AG09309 (cell line): ENCODE measurements around the gene SEPTIN3.

ENCODE experiments used
- DNase-seq: peaks from one replicate; pipeline ENCODE4 v3.0.0-alpha.2; 2010; ENCODE audit warnings: low read depth
- H3K4me3 ChIP-seq: 2 replicates; pipeline ENCODE4 v1.5.1; 2011; ENCODE audit warnings: mild to moderate bottlenecking, low read depth, low read length, moderate library complexity; ENCODE audit not compliant: control insufficient read depth
- TF ChIP-seq, protein P1 (sequence below): IDR thresholded peaks from 2 replicates; pipeline ENCODE4 v1.5.1; 2011; ENCODE audit warnings: mild to moderate bottlenecking, low read depth, low read length, inconsistent platforms; ENCODE audit not compliant: insufficient read depth, control insufficient read depth; ENCODE audit errors: missing control alignments

The SEPTIN3 gene

DNA sequence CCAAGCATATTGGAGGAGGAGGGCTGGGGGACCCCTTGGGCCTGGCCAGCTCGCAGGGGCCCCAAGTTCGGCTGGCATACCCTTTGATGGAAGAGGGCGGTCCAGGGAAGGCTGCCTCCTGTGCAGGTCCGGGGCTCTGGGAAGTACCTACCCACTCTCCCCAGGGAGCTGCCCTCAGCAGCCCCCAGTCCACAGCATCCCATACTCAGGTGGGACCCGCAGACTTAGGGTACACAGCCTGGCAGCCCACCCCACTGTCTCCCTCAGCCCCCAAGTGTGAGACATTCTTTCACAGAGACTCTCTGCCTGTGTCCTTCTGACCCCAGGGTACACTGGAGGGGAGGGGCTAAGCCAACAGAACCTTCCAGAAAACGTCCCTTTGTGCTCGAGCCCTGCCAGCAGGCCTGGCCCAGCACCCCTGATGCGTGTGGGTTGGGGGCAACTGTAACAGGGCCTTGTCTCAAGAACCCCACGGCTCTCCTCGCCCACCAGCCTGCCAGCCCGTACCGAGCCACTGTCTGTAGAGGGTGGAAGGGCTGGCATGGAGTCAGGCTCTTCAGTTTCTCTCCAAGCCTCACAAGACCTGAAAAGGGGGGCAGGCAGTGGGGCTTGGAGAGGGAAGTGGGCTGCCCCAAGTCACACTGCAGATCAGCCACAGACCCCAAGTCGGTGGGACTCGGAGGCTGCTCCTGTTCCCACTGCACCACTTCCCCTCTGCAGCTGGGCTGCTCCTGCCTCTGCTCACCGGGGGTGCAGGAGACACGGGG lies 35.6 kb upstream of the SEPTIN3 start:
- no peak overlapping the region for H3K4me3 ChIP-seq
- TF ChIP-seq, protein P1, sequence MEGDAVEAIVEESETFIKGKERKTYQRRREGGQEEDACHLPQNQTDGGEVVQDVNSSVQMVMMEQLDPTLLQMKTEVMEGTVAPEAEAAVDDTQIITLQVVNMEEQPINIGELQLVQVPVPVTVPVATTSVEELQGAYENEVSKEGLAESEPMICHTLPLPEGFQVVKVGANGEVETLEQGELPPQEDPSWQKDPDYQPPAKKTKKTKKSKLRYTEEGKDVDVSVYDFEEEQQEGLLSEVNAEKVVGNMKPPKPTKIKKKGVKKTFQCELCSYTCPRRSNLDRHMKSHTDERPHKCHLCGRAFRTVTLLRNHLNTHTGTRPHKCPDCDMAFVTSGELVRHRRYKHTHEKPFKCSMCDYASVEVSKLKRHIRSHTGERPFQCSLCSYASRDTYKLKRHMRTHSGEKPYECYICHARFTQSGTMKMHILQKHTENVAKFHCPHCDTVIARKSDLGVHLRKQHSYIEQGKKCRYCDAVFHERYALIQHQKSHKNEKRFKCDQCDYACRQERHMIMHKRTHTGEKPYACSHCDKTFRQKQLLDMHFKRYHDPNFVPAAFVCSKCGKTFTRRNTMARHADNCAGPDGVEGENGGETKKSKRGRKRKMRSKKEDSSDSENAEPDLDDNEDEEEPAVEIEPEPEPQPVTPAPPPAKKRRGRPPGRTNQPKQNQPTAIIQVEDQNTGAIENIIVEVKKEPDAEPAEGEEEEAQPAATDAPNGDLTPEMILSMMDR = no peak

DNA sequence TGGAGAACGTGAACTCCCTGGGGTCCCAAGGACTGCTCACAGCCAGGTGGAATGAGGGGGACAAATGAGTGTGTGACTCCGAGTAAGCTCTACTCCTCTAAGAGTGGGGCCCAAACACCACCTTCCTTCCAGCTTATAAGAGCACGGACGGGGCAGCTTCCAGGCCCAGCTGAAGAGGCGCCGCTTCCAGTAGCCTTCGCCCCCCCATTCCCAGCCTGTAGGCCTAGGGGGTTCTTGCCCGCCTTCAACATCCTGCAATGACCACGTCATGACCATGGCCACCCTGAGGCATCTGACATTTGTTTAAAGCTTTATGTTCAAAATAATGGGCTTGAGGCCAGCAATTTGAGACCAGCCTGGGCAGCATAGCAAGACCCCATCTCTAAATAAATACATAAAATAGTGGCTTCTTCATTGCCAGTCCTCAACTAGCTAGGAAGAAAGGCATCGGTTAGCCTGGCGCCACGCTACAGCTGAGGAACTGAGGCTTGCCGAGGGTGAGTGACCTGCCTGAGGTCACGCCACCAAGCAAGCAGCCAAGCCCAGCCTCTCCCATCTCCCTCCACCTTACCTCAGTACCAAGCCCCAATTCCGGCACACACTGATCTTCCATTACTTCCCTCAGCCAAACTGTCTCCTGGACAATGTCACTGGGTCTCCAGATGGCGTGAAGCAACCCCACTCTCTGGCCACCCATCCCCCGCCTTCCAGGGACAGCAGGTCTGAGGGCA lies 34.8 kb upstream of the SEPTIN3 start:
- no peak for DNase-seq
- H3K4me3 ChIP-seq = no peak overlapping the region
- TF ChIP-seq, protein P1 = no peak

More for the DNA sequence above, 35.6 kb upstream of the SEPTIN3 start:
- no peak for DNase-seq

DNA sequence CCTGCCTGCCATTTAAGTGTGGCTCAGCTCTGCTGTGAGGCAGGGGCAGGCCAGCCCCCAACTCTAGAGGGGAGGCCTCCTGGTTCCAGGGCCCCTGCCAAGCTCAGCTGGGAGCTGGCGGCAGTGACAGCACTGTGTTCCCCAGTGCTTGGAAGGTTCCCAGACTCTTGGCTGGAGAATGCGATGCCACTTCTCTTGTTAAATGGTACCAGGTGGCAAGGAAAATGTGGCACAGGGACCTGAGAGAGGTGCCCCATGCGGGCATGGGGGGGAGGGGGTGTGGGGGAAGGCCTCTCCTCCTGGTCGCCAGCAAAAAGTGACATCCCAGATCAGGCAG lies 34.3 kb upstream of the SEPTIN3 start:
- TF ChIP-seq, protein P1 = no peak
- H3K4me3 ChIP-seq = no peak overlapping the region
- no peak for DNase-seq

DNA sequence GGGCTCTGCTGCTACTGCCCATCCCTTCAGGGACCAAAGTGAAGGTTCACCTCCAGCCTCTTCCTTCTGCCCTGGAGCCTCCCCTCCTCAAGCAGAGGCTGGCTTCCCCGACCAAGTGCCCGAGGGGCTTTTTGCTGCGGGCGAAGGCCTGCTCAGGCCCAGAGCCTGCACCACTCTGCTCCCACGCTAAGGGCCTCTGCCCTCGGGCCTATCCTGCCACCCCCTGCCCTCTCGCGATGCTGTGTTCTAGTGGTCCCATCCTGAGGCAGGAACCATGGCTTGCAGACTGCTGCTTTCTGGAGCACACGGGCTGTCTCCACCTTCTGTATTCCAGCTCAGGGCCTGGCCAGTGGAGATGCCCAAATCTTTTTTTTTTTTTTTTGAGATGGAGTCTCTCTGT lies 33.7 kb upstream of the SEPTIN3 start:
- TF ChIP-seq, protein P1 = no peak
- DNase-seq = no peak
- H3K4me3 ChIP-seq = no peak overlapping the region

DNA sequence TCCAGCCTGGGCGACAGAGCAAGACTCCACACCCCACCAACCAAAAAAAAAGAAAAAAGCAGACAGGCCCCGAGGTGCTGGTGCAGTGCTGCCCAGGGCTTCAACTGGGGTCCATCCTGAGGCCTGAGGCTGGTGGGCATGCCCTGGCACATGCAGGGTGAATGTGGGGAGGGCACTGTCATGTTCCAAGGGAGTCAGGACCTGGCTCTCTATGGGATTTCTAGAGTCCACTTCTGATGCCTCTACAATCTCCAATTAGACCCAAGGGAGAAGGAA lies 32.4 kb upstream of the SEPTIN3 start:
- no peak for DNase-seq
- H3K4me3 ChIP-seq = no peak overlapping the region
- TF ChIP-seq, protein P1 = no peak

DNA sequence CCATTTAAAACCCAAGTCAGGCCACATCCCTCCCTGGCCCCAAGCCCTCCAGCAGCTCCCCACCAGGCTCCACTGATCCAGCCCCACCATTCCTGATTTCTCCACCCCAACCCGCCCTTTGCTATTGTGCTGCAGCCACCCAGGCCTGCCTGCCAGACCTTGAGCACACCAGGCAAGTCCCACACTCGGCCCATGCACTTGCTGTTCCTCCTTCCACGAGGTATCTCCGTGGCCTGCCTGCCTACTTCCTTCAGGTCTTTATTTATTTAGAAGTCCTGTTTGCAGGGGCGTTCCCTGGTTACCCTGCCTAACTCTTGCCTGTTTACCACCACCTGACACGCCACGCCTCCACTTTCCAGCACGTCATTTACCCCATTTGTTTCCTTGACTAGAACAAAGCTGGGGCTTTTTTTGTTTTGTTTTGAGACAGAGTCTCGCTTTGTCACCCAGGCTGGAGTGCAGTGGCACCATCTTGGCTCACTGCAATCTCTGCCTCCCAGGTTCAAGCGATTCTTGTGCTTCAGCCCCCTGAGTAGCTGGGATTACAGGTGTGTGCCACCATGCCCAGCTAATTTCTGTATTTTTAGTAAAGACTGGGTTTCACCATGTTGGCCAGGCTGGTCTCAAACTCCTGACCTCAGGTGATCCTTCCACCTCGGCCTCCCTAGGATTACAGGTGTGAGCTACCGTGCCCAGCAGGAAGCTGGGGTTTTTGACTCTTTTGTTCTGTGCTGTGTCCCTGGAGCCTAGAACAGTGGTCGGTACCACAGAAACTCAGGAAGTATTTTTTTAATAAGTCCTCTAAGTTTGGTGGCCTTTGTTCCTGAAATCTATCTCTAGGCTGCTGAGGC lies 29.0 kb upstream of the SEPTIN3 start:
- TF ChIP-seq, protein P1 = no peak
- no peak for DNase-seq
- H3K4me3 ChIP-seq = no peak overlapping the region
